K562 (cell line): ENCODE results near the gene CCDC117. TPM values are rescaled to one million over a fixed set of nuclear protein-coding genes. Genes with fewer than 3 reads are reported as not detected.

ENCODE experiments used
- BCL6 ChIP-seq: fragments of 250-450 bp; sonication (Bioruptor Pico); IDR thresholded peaks from 2 replicates; pipeline ENCODE4 v1.4.0; 2020
- BMI1 ChIP-seq: fragments of 150-350 bp; IDR thresholded peaks from 2 replicates; pipeline ENCODE4 v1.6.1; 2014; ENCODE audit warnings: low read length
- CEBPB ChIP-seq: fragments of 450-650 bp; IDR thresholded peaks from 2 replicates; pipeline ENCODE4 v1.6.1; 2016; ENCODE audit warnings: missing genetic modification characterization, missing compliant biosample characterization
- HDAC1 ChIP-seq, 2 experiments: fragments of 450-650 bp; IDR thresholded peaks; 2 replicates each; pipeline ENCODE4 v1.6.1; 2016 to 2017; ENCODE audit warnings: inconsistent platforms in 1 of 2, mild to moderate bottlenecking in 1 of 2, moderate library complexity in 1 of 2
- HMG20B ChIP-seq: fragments of 250-450 bp; sonication (Bioruptor Pico); IDR thresholded peaks from 2 replicates; pipeline ENCODE4 v1.5.0; 2021; ENCODE audit warnings: mild to moderate bottlenecking
- ILF3 ChIP-seq: fragments of 450-650 bp; IDR thresholded peaks from 2 replicates; pipeline ENCODE4 v1.6.1; 2018; ENCODE audit warnings: antibody characterized with exemption, mild to moderate bottlenecking, moderate library complexity, borderline replicate concordance
- RBM39 ChIP-seq: fragments of 200-400 bp; formaldehyde crosslinking; optimal IDR thresholded peaks from 2 replicates; pipeline ENCODE3; 2018; ENCODE audit warnings: low read depth, low read length
- polyA plus RNA-seq, 8 experiments: library from polyadenylated mRNA; depleted of rRNA in 4 of 8; stranded (reverse) in 5 of 8; unstranded in 3 of 8; fragments of >200 nt; fragmentation: Nextera tagmentation in 2 of 8; fragmentation: Illumina TruSeq in 1 of 8; extraction: Ambion mirVana in 2 of 8; extraction: Trizol in 1 of 8; gene quantifications; 2 replicates each; pipeline versions ENCODE4 v1.2.1 to v1.2.3, GENCODE V29; 2011 to 2014; ENCODE audit warnings: inconsistent platforms in 1 of 8, missing spikeins in 1 of 8
- total RNA-seq, 7 experiments: library from RNA; depleted of rRNA in 6 of 7; stranded (reverse); fragments of >200 nt in 6 of 7; fragmentation: Illumina TruSeq in 2 of 7; extraction: Trizol in 2 of 7; gene quantifications; 2 replicates each; pipeline versions ENCODE4 v1.2.1 to v1.2.3, GENCODE V29; 2011 to 2021; ENCODE audit warnings: low replicate concordance in 1 of 7
- TF ChIP-seq, protein P1 (sequence below): fragments of 450-650 bp; IDR thresholded peaks from 2 replicates; pipeline ENCODE4 v1.6.1; 2018; ENCODE audit not compliant: partially characterized antibody
- TF ChIP-seq, protein P2 (sequence below): fragments of 250-450 bp; sonication (Bioruptor Pico); IDR thresholded peaks from 2 replicates; pipeline ENCODE4 v1.4.0; 2020; ENCODE audit warnings: mild to moderate bottlenecking, moderate library complexity
- TF ChIP-seq, protein P3 (sequence below), 2 experiments: fragments of 450-650 bp; IDR thresholded peaks; 2 replicates each; pipeline ENCODE4 v1.6.1; 2016
- TF ChIP-seq, protein P4 (sequence below), 2 experiments: fragments of 450-650 bp; IDR thresholded peaks; 2 replicates each; pipeline ENCODE4 v1.6.1; 2018; ENCODE audit warnings: mild to moderate bottlenecking in 2 of 2, low read depth in 1 of 2; ENCODE audit not compliant: partially characterized antibody in 2 of 2
- TF ChIP-seq, protein P5 (sequence below): fragments of 200-800 bp; sonication (Bioruptor generic); IDR thresholded peaks from 2 replicates; pipeline ENCODE4 v1.6.1; 2017; ENCODE audit warnings: missing genetic modification characterization, missing compliant biosample characterization

CCDC117 gene
- total and polyA plus RNA-seq, 9 of the 15 experiments (the other 6 are each of a cell fraction or from before 2014, with no cell fraction given) = 5.7 to 23.3 (median 15.8) TPM

DNA sequence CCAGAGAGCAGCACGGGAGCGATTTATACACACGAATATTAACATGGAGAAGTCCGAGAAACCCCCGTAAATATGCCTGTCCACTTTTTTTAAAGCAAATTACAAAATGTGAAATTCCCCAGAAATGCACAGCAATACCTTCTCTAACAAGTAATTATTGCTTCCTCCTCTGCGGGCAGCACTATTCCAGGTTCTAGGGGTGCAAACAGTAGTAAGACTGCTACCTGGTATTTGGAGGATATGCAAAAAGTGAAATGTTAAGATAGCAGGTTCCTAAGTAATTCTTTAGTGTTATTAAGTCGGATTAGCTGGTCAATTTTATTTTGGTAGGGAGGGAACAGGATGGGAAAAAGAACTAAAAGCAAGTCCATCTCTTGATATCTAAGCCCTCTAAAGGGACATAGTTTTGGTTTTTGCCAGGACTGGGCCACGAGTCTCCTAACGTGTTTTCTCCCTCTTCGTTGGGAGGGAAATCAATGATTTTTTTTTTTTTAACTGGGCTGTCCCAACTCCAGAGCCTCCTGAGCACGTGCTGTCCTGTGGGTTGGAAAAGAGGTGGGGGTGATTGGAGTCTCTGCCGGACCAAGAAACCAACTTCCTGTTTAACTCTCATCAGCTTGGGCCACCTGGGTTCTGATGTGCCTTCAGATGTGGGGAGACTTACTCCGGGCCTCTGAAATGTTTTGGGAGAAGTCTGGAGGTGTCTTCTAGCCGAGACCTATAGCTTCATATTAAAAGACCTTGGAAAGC is 29.5 kb downstream of the CCDC117 start (continued):
- TF ChIP-seq, protein P1, sequence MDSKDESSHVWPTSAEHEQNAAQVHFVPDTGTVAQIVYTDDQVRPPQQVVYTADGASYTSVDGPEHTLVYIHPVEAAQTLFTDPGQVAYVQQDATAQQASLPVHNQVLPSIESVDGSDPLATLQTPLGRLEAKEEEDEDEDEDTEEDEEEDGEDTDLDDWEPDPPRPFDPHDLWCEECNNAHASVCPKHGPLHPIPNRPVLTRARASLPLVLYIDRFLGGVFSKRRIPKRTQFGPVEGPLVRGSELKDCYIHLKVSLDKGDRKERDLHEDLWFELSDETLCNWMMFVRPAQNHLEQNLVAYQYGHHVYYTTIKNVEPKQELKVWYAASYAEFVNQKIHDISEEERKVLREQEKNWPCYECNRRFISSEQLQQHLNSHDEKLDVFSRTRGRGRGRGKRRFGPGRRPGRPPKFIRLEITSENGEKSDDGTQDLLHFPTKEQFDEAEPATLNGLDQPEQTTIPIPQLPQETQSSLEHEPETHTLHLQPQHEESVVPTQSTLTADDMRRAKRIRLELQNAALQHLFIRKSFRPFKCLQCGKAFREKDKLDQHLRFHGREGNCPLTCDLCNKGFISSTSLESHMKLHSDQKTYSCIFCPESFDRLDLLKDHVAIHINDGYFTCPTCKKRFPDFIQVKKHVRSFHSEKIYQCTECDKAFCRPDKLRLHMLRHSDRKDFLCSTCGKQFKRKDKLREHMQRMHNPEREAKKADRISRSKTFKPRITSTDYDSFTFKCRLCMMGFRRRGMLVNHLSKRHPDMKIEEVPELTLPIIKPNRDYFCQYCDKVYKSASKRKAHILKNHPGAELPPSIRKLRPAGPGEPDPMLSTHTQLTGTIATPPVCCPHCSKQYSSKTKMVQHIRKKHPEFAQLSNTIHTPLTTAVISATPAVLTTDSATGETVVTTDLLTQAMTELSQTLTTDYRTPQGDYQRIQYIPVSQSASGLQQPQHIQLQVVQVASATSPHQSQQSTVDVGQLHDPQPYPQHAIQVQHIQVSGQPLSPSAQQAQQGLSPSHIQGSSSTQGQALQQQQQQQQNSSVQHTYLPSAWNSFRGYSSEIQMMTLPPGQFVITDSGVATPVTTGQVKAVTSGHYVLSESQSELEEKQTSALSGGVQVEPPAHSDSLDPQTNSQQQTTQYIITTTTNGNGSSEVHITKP = peak; percentile 92
- TF ChIP-seq, protein P2, sequence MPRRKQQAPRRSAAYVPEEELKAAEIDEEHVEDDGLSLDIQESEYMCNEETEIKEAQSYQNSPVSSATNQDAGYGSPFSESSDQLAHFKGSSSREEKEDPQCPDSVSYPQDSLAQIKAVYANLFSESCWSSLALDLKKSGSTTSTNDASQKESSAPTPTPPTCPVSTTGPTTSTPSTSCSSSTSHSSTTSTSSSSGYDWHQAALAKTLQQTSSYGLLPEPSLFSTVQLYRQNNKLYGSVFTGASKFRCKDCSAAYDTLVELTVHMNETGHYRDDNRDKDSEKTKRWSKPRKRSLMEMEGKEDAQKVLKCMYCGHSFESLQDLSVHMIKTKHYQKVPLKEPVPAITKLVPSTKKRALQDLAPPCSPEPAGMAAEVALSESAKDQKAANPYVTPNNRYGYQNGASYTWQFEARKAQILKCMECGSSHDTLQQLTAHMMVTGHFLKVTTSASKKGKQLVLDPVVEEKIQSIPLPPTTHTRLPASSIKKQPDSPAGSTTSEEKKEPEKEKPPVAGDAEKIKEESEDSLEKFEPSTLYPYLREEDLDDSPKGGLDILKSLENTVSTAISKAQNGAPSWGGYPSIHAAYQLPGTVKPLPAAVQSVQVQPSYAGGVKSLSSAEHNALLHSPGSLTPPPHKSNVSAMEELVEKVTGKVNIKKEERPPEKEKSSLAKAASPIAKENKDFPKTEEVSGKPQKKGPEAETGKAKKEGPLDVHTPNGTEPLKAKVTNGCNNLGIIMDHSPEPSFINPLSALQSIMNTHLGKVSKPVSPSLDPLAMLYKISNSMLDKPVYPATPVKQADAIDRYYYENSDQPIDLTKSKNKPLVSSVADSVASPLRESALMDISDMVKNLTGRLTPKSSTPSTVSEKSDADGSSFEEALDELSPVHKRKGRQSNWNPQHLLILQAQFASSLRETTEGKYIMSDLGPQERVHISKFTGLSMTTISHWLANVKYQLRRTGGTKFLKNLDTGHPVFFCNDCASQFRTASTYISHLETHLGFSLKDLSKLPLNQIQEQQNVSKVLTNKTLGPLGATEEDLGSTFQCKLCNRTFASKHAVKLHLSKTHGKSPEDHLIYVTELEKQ (CRISPR knock-in tag) = no peak
- TF ChIP-seq RBM39 (no peak), BCL6 (no peak), CEBPB (tag) (no peak), ILF3 (no peak), HDAC1 (IDR thresholded peaks at IDR 0.05) (no peak), BMI1 (no peak), HMG20B (CRISPR knock-in tag) (no peak)
- TF ChIP-seq, protein P3, sequence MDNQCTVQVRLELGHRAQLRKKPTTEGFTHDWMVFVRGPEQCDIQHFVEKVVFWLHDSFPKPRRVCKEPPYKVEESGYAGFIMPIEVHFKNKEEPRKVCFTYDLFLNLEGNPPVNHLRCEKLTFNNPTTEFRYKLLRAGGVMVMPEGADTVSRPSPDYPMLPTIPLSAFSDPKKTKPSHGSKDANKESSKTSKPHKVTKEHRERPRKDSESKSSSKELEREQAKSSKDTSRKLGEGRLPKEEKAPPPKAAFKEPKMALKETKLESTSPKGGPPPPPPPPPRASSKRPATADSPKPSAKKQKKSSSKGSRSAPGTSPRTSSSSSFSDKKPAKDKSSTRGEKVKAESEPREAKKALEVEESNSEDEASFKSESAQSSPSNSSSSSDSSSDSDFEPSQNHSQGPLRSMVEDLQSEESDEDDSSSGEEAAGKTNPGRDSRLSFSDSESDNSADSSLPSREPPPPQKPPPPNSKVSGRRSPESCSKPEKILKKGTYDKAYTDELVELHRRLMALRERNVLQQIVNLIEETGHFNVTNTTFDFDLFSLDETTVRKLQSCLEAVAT (IDR thresholded peaks at IDR 0.05) = peak in 1 of 2 experiments; percentile 11; a peak in 1 of 4 replicates
- TF ChIP-seq, protein P4, sequence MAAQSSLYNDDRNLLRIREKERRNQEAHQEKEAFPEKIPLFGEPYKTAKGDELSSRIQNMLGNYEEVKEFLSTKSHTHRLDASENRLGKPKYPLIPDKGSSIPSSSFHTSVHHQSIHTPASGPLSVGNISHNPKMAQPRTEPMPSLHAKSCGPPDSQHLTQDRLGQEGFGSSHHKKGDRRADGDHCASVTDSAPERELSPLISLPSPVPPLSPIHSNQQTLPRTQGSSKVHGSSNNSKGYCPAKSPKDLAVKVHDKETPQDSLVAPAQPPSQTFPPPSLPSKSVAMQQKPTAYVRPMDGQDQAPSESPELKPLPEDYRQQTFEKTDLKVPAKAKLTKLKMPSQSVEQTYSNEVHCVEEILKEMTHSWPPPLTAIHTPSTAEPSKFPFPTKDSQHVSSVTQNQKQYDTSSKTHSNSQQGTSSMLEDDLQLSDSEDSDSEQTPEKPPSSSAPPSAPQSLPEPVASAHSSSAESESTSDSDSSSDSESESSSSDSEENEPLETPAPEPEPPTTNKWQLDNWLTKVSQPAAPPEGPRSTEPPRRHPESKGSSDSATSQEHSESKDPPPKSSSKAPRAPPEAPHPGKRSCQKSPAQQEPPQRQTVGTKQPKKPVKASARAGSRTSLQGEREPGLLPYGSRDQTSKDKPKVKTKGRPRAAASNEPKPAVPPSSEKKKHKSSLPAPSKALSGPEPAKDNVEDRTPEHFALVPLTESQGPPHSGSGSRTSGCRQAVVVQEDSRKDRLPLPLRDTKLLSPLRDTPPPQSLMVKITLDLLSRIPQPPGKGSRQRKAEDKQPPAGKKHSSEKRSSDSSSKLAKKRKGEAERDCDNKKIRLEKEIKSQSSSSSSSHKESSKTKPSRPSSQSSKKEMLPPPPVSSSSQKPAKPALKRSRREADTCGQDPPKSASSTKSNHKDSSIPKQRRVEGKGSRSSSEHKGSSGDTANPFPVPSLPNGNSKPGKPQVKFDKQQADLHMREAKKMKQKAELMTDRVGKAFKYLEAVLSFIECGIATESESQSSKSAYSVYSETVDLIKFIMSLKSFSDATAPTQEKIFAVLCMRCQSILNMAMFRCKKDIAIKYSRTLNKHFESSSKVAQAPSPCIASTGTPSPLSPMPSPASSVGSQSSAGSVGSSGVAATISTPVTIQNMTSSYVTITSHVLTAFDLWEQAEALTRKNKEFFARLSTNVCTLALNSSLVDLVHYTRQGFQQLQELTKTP (IDR thresholded peaks at IDR 0.05; ENCODE audit: low read depth in 1 of 2, partially characterized antibody in 2 of 2) = no peak
- TF ChIP-seq, protein P5, sequence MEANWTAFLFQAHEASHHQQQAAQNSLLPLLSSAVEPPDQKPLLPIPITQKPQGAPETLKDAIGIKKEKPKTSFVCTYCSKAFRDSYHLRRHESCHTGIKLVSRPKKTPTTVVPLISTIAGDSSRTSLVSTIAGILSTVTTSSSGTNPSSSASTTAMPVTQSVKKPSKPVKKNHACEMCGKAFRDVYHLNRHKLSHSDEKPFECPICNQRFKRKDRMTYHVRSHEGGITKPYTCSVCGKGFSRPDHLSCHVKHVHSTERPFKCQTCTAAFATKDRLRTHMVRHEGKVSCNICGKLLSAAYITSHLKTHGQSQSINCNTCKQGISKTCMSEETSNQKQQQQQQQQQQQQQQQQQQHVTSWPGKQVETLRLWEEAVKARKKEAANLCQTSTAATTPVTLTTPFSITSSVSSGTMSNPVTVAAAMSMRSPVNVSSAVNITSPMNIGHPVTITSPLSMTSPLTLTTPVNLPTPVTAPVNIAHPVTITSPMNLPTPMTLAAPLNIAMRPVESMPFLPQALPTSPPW (CRISPR knock-in tag) = peak; percentile 56
